ENCODE results near the gene NCS1.

The NCS1 gene

DNA sequence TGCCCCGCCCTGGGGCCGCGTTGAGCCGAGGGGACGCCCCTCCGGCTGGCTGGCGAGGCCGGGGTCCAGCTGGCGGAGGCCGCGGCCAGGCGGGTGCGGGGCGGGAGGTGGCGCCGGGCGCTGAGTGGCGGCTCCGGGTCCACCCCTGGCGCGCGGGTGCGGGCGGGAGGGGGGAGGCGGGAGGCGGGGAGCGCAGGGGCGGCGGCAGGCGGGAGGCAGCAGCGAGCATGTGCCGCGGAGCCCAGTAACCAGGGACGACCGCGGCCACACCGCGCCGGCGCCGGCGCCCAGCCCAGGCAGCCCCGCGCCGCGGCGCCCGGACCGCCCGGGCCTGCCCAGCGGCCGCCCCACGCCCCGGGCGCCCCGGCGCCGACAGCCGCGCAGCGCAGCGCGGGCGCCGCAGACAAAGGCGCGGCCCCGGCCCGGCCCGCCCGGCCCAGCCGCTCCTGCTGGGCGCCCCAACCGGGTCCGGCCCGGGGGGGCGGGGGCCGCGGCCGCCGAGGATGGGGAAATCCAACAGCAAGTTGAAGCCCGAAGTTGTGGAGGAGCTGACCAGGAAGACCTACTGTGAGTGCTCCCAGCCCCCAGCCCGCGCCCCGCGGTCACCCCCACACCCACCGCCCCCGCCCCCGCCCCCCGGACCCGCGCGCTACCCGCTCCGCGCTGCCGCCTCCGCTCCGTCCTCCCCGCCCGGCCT, at the start of gene NCS1:
Gene NCS1, plus strand, starts transcription at position 244 of the 697 bp plus-strand sequence. Its CDS starts 260 bp downstream, at position 504.
- DNase-seq (ENCODE audit: low spot score): peak; percentile 95

DNA sequence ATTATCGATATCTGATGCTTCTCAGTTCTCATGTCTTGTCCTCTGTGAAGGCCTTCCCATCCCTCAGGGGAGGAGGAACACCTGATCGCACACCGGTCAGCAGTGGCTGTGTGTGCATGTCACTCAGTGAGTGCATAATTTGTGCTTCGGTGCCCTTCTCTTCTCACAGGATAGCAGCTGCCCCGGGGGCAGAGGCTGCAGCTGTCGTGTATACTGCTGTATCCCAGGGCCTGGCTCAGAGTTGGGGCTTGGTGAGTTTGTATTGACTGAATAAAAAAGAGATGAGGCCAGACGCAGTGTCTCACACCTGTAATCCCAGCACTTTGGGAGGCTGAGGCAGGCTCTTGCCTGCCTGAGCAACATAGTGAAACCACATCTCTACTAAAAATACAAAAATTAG, 49.7 kb upstream of the NCS1 start:
- no peak for DNase-seq (ENCODE audit: low spot score)

DNA sequence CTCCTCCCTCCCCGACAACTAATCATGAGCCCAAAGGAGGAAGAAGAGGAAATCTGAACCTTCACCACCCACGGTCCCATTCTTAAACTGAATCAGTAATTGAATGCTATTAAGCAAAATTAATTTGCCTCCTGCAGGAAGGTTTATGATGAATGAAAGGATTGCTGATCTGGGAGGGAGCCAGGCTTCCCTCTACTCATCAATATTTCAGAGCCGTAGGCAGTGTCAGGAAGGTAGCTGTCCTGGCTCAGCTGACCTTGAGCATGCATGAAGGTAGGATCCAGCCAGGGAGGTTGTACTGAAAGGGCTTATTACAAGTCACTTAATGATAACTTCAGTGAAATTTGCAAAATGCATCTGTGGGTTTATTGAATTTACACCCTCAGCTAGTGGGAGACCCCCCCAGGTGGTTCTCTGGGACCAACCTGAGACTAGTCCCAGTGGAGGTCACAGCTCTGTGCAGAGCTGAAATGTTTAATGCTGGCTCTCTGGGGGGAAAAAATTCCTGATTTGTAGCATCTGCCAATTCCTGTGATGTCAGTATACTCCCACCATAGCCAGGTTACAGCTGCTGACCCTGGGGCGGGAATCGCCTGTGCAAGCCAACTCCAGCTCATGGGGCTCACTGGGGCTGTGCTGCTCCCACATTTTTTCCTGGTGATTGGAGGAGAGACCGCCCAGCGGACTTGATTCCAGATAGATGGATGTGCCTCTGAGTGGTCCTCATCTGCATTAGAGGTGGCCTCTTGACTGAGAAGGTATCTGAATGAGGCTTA, 47.9 kb upstream of the NCS1 start:
- no peak for DNase-seq (ENCODE audit: low spot score)

DNA sequence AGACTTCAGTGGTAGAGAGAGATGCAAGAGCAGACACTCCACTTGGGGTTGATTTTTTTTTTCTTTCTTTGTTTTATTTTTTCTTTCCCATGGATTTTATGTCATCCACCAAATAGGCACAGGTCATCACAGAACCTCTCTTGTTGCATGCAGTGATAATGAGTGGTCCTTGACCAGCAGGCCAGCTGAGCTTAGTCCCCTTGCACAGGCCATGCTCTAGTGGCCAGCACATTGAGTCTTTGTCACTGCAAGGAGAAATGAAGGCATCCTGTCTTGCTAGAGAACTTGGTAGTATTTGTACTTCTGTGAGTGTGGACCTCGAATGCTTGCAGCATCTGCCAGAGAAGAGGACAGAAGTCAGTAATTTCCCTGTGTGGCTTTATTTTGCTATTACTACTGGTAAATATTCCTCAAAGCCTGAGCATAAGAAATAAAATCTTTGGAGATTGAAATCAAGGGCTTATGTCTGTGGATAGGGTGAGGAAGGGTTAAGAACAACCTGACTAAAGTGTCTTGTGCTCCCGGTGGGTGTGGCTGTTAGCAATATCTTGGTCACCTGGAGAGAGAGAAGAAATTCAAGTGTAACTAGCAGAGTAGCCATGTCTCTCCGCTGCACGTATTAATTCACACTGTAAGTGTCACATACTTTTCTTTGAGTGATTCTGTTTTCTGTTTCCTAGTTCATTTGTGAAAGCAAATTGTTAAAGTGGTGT, 45.3 kb upstream of the NCS1 start:
- DNase-seq (ENCODE audit: low spot score): no peak

DNA sequence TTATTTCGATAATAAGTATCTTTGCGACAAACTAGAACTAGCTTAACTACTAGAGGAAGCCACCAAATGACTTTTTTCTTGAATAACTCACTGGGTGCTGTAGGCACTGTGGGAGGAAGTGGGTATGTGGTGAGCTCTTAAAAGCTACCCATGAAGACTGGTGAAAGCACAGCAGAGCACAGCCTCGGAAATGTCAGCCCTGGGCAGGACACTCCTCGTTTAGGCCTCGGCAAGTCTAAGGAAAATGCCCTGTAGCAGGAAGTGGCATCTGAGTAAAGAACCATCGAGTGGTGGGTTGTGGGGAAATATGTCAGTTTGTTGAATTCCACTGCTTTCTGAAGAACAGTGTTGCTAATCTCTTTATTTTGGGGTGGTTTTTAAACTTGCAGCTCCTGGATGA, 44.0 kb upstream of the NCS1 start:
- DNase-seq (ENCODE audit: low spot score): no peak

DNA sequence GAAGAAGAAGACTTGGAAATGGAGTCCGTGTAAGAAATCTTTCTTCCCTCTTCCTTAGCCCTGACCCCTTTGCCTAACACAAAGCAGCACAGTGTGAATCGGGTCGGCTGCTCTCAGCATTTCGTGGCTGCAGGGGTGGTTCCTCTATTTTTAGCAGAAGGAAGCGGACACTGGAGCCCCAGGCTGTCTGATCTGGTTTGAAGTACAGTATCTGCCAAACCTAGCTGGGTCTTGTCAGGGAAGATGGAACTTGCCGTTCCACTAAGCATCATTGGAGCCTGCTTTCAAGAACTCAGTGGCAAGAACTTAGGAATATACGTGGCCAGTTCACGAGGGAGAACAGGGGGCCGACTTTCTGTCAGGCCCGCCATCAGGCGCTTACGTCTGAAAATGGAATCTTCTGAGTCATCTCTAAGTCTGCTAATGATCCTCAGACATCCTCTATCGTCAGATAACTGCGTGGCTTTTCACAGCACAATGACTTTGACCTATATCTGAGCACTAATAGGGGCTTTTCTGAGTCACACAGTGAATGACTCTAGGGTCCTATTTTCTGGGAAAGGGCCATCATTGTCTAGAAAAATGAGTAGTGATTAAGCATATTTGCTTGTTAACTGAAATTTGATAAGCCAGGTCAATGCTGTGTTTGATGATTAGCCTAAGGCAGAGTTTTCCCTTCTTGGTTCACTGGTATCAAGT, 43.3 kb upstream of the NCS1 start:
- no peak for DNase-seq (ENCODE audit: low spot score)

DNA sequence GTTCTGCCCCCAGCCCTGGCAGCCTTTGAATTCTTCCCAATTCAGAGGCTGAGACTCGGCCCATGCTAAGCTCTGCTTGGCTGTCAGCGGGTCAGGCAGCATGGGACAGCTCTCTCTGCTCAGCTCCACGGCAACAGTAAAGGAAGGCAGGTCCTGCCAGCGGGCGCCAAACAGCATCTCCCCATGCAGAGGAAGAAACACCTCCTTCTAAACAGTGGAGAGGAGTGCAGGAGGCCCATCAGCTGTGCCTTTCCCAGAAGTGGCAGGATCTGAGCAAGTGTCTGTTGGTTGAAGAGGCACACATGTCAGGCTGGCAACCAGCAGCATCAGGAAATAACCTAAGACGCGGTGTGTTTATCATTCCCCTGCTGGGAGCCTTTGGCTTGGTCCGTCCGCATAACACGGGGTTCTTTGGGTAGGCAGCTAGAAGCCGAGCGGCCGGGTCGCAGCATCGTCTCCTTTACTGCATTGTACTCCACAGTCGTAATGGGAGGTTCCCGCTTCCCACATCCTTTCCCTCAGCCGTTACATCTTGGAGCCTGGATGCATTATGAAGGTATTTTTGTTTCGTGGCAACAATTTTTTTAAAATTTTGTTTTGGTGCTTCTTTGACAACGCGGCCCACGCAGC, 42.7 kb upstream of the NCS1 start:
- DNase-seq (ENCODE audit: low spot score): no peak

DNA sequence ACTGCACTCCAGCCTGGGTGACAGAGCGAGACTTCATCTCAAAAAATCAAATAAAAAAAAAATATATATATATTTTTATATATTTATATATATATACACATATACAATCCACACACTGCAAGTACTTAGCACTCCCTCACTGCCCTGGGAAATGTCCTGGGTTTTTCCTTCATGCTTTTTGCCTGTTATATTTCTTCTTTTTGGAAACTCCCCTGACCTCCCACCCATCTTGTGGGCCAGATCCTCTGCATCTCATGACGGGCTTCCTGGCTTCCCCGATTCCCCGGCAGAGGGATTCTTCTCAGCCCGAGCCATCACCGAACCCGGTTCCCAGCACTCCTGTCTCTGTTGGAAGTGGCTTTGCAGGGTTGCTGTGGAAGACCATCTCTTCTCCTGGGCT, 39.5 kb upstream of the NCS1 start:
- DNase-seq (ENCODE audit: low spot score): no peak

DNA sequence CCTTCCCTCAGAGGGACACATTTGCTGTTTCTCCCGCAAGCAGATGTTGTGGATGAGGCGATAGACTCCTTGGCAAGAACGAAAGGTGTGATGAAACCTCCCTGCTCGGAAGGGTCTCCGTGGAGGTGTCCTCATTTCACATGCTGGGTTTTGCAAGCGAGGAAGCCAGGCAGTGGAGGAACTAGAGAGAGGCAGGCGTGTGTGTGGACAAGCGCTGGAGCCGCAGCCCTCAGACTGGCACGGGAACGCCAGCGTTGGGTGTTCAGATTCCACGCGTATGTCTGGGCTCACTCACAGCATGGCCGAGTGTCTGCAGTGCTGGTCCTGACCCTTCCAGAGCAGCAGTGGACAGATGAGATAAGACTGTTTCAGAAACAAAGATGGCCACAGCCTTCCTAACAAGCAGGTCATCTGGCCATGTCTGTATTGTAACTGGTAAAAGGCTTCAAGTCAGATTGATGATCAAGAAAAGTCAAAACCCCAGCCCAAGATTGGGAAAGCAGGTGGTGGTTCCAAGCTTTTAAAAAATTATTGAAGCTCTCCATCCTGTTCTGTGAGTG, 35.0 kb upstream of the NCS1 start:
- no peak for DNase-seq (ENCODE audit: low spot score)

DNA sequence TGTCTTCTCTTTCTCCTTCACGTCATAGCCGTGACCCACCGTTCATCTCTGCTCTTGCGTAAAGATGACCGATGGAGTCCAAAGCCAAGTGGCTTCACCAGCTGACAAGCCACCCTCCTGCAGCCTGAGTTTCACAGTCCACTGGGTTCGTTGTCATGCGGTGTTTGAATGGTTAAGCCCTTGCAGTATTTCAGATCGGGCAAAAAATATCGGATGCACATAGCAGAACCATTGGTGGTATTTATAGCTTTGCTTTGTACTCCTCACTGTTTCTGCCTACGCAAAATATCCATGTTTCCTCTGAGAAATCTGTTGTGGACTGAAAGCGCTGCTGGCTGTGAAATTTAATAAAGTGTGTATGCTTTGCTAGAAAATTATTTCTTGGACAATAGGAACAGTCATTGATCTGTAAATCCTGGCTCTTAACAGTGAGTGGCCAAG, 34.5 kb upstream of the NCS1 start:
- no peak for DNase-seq (ENCODE audit: low spot score)

DNA sequence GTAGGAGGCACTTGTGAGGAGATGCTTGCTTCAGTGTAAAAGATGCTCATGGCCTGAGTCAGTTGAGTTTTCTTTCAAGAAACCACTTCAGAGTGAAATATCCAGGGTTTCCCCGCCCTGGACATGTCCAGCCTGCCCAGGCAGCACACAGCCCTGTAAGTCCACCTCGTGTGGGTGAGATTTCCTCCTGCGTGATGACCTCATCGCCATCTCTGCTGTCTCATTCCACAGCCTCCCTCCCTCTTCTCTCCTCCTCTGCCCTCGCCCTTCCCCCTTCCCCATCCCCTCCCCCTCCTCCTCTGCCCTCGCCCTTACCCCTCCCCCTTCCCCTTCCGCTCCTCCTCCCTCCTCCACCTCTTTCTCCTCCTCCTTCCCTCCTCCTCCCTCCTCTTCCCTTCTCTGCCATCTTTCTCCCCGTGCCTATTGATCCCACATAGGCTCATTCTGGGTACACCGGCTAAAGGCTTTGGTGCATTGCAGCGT, 34.0 kb upstream of the NCS1 start:
- no peak for DNase-seq (ENCODE audit: low spot score)

DNA sequence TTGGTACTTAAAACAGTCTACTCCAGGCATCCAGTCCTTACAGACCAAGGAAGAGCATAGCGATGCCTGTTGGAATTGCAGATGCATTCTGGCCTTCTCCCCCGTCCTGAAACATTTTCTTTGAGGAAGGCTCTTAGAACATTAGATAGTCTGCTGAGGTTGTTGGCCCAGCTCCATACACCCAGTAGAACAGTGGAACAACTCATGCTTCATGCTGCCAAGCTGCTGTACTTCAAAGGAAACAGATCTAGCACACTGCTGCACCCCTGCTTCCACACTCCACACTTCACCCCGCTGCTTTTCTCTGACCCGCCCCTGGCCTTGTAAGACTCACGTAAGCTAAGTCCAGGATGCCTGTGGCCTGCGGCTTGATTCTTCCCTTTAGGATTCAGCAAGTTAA, 33.4 kb upstream of the NCS1 start:
- DNase-seq (ENCODE audit: low spot score): no peak

DNA sequence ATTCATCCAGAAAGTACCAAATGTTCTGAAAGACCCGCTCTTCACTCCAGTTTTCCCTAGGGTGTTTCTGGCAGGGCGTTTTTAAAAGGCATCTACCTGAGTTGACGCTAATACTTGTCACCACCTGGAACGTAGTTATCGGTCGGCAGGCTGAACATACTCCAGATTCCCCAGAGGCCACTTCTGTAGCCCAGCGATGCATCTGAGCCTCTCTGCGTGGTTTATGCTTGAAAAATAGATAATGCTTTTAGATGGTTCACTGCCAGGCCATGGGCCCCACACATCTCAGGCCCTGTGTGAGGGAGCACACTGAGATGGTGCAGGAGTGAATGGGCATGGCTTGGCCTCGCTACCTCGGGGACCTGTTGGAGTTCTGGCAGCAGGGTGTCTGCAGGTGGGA, 33.0 kb upstream of the NCS1 start:
- no peak for DNase-seq (ENCODE audit: low spot score)

DNA sequence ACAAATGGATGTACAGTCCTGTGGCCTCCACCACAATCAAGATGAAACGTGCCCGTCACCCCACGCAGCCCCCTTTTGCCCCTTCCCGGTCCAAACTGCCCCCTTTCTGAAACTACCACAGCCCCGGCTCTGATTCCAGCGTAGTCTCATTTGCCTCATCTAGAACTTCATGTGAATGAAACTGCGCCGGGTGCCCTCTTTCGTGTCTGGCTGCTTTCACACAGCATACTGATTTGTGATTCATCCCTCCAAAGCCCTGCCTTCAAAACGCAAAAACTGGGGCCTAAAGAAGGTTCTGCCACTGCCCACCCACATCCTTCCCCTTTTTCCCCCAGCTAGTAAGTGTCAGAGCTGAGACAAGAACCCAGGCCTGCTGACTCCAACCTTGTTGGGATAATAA, 31.5 kb upstream of the NCS1 start:
- no peak for DNase-seq (ENCODE audit: low spot score)

DNA sequence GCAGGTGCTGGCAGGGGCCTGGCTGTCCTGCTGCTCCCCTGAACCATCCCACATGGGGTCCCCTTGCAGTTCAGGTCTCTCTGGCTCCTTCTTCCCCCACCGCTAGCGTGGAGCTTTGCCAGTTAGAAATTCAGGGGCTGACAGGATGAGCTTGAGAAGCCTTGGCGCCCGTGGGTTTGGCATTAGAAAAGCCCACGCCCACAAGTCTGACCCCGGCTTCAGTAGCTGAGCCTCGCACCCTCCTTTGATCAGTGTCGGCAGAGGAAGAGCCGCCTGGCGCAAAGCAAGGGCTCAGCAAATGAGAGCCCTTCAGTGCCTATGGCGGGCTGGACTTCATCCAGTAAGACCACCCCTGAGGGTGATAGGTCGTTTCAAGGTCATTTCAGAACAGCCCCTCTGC, 30.1 kb upstream of the NCS1 start:
- DNase-seq (ENCODE audit: low spot score): no peak

DNA sequence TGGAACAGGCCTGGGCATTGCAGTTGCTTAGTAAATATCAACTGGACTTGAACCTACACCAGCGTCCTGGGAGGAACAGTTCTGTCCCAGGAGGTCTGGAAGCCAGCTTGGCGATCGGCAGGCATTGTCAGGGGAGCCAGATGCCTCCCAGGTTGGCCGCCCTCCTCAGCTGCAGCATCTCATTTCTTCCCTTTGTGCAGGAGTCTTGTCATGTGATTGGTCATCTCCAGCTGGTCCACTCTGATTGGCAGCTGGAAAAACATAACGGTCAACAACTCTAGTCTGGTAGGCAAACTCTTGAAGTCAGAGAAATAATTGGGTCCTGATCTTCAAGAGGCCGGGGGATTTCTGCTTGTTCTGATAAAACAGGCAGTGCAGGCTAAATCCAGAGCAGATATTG, 29.6 kb upstream of the NCS1 start:
- no peak for DNase-seq (ENCODE audit: low spot score)

DNA sequence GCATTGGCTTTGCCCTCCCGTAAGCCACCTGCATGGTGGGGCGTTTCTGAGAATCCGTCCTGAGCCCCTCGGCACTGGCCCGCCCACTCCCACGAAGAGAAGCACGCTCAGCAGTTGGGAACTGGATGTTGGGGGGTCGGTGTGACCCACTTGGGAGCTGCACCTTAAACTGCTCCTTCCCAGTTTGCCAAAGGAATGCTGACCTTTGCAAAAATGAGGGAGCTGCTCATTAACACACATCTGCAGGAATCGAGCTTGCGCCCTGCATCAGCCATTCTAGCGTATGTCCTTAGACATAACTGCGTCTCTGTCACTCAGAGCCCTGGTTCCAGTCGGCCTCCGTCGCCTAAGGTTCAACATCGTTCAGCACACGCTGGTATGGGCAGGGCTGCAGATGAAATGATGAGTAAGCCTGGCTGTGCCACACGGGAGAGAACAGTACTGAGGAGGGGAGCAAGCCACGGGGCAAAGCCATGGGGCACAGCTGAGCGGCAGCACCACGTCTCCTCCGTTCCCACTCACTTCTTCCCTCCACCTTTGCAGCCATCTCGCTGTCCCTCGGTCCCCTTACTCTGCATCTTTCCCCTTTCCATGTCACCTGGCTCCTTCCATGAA, 28.8 kb upstream of the NCS1 start:
- DNase-seq (ENCODE audit: low spot score): no peak

DNA sequence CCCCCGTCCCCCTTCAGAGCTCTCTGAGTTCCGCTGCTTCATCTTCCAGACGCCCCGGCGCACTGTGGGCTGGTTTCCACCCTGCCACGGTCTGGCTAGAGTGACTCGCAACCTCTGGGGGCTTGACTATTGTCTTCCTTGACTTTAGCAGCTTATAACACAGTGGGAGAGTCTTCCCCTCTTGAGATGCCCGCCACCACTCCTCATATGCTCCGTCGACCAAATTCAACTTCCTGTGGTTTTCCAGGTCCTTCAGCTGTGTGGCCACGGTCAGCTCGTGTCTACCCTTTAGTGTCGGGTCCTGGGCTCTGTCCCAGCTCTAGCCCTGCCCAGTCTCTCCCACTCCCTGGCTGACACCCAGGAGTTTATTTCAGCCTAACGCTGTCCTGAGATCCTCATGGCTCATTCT, 28.2 kb upstream of the NCS1 start:
- no peak for DNase-seq (ENCODE audit: low spot score)

DNA sequence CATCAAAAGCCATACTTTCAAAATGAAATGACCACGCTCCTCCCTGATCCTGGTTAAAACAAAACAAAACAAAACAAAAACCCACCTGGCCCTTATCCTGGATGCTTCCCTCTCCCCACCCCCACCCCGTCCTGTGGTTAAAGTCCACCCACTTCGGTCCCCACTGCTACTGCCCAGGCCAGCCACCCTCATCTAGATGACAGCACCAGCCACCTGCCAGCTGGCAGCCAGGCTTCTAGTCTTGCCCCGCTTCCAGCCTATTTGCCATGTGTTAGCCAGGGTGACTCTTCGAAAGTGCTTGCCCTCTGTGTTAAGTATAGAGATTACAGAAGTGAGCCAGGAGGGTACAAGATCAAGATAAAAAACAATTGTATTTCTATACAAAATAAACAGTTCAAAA, 27.5 kb upstream of the NCS1 start:
- DNase-seq (ENCODE audit: low spot score): no peak

DNA sequence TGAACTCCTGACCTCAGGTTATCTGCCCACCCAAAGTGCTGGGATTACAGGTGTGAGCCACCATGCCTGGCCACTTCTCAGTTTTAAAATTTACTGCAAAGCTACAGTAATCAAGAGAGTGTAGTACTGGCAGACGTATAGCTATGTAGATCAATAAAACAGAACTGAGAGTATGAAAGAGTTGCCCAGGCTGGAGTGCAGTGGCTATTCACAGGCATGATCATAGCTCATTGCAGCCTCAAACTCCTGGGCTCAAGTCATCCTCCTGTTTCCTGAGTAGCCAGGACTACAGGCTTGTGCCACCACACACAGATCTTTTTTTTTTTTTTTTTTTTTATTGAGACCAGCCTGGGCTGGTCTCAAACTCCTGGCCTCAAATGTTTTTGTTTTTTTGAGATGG, 26.5 kb upstream of the NCS1 start:
- no peak for DNase-seq (ENCODE audit: low spot score)

DNA sequence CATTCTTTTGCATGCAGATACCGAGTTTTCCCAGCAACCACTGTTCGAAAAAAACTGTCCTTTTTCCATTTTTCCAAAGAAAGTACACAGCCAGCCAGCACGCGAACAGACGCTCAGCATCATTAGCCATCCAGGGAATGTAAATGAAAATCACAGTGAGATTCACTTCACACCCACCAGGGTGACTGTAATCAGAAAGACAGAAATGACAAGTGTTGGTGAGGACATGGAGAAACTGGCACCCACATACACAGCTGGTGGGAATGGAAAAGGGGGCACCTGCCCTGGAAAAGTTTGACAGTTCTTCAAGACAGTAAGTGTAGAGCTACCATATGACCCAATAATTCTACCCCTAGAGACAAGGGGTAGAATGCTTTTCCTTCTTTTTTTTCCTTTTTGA, 25.0 kb upstream of the NCS1 start:
- DNase-seq (ENCODE audit: low spot score): no peak
